Measurements from ENCODE around the gene ACER2. TPM values are rescaled to one million over a fixed set of nuclear protein-coding genes. Genes with fewer than 3 reads are reported as not detected.

ACER2 gene
- total RNA-seq, 2 experiments from 2014 or later = 3.3 to 3.6 TPM

- Mint-ChIP-seq H3K27ac (no peak overlapping the region), H3K4me3 (no peak overlapping the region), H3K36me3 (ENCODE audit: low read depth) (no peaks in the 10 kb centered on the region), H3K4me1 (peaks cover 9% of the 10 kb centered on the region), H3K27me3 (peaks cover 15% of the 10 kb centered on the region), H3K9me3 (no peaks in the 10 kb centered on the region)
- no peak for DNase-seq
- ChIA-PET POLR2A (no interaction called here), CTCF (no interaction called here)
These were observed 88.5 kb downstream of the ACER2 start for GRCh38 chr9:19497276-19497675.

- DNase-seq = no peak
- H3K27me3 Mint-ChIP-seq = peaks cover 14% of the 10 kb centered on the region
- POLR2A ChIA-PET = no interaction called here
- H3K9me3 Mint-ChIP-seq = no peaks in the 10 kb centered on the region
- H3K4me3 Mint-ChIP-seq = no peak overlapping the region
- no peaks in the 10 kb centered on the region for H3K36me3 Mint-ChIP-seq (ENCODE audit: low read depth)
- no peak overlapping the region for H3K27ac Mint-ChIP-seq
- CTCF ChIA-PET = no interaction called here
- peaks cover 7% of the 10 kb centered on the region for H3K4me1 Mint-ChIP-seq
These were observed 89.2 kb downstream of the ACER2 start for GRCh38 chr9:19498015-19498414.

Other genes starting within 250 kb of the ACER2 start
- 10 to 100 TPM; 37.6 to 42.7 TPM for gene DENND4C, start 178.3 kb upstream of the ACER2 start, total RNA-seq
- gene RPS6, start 28.8 kb upstream of the ACER2 start, total RNA-seq = 1,000 to 10,000 TPM; 2,423 to 2,654 TPM